IMR-90 (cell line): ENCODE data around the gene MAU2. TPM values are rescaled to one million over a fixed set of nuclear protein-coding genes. Genes with fewer than 3 reads are reported as not detected.

Experiments
- ATAC-seq: fragments of 200-7000 bp; cut with Tn5 transposase; 2 replicates; pipeline ENCODE4 v1.9.1; 2020; ENCODE audit warnings: low read depth, mild to moderate bottlenecking, moderate library complexity
- BruUV-seq: library from RNA; stranded (reverse); fragments of 400-500 nt; replicated peaks from 2 replicates; lab custom pipeline; 2021; lab: Mats Ljungman, UMichigan
- CTCF ChIA-PET: fragments of 300-600 bp; formaldehyde crosslinking; extraction: SDS; loops from one replicate; lab custom pipeline; 2021; ENCODE audit warnings: antibody characterized with exemption; lab: Yijun Ruan, JAX
- POLR2A ChIA-PET: fragments of 300-600 bp; sonication (Branson Sonifier 250); formaldehyde crosslinking; loops from one replicate; lab custom pipeline; 2022; ENCODE audit warnings: antibody characterized with exemption; ENCODE audit not compliant: unreplicated experiment; lab: Charles Lee
- DNase-seq: peaks from one replicate; pipeline ENCODE4 v3.0.0; 2013
- H2AFZ ChIP-seq: replicated peaks from 2 replicates; pipeline ENCODE3; 2013; ENCODE audit warnings: low read length, mild to moderate bottlenecking; ENCODE audit not compliant: poor library complexity
- H2AK5ac ChIP-seq: 2 replicates; pipeline ENCODE4 v1.6.1; 2013; ENCODE audit warnings: low read depth, low read length, inconsistent platforms
- H2AK9ac ChIP-seq: replicated peaks from 2 replicates; pipeline ENCODE3; 2013; ENCODE audit warnings: mild to moderate bottlenecking, low read depth, low read length, moderate library complexity; ENCODE audit not compliant: poor library complexity
- H2BK120ac ChIP-seq: 2 replicates; pipeline ENCODE4 v1.6.1; 2013; ENCODE audit warnings: low read depth, low read length, inconsistent platforms
- H2BK15ac ChIP-seq: 3 replicates; pipeline ENCODE4 v1.6.1; 2013; ENCODE audit warnings: low read depth, low read length, inconsistent platforms
- H2BK20ac ChIP-seq: 2 replicates; pipeline ENCODE4 v1.6.1; 2013; ENCODE audit warnings: low read depth, mild to moderate bottlenecking, inconsistent platforms, low read length, moderate library complexity
- H2BK5ac ChIP-seq: 2 replicates; pipeline ENCODE4 v1.6.1; 2013; ENCODE audit warnings: mild to moderate bottlenecking, low read depth, low read length, inconsistent platforms; ENCODE audit not compliant: poor library complexity, severe bottlenecking
- H3K14ac ChIP-seq: replicated peaks from 2 replicates; pipeline ENCODE4 v1.6.1; 2013; ENCODE audit warnings: low read depth, low read length, inconsistent platforms
- H3K18ac ChIP-seq: 2 replicates; pipeline ENCODE4 v1.6.1; 2013; ENCODE audit warnings: low read depth, low read length, control low read depth
- H3K23ac ChIP-seq: 2 replicates; pipeline ENCODE4 v1.6.1; 2013; ENCODE audit warnings: low read depth, low read length, inconsistent platforms
- H3K27ac ChIP-seq: 2 replicates; pipeline ENCODE4 v1.5.1; 2013; ENCODE audit warnings: mild to moderate bottlenecking, control low read depth, low read length; ENCODE audit not compliant: insufficient read depth
- H3K27me3 ChIP-seq: 2 replicates; pipeline ENCODE4 v1.6.1; 2013; ENCODE audit warnings: low read length; ENCODE audit not compliant: control insufficient read depth, insufficient read depth
- H3K36me3 ChIP-seq: 2 replicates; pipeline ENCODE4 v1.6.1; 2013; ENCODE audit warnings: low read length, mixed read lengths; ENCODE audit not compliant: control insufficient read depth, insufficient read depth
- H3K4ac ChIP-seq: 2 replicates; pipeline ENCODE4 v1.6.1; 2013; ENCODE audit warnings: low read depth, low read length, inconsistent platforms
- H3K4me1 ChIP-seq: 2 replicates; pipeline ENCODE4 v1.6.1; 2013; ENCODE audit warnings: low read length, mixed read lengths; ENCODE audit not compliant: control insufficient read depth, insufficient read depth
- H3K4me2 ChIP-seq: 2 replicates; pipeline ENCODE4 v1.6.1; 2013; ENCODE audit warnings: low read depth, mild to moderate bottlenecking, control low read depth, low read length, moderate library complexity
- H3K4me3 ChIP-seq: 2 replicates; pipeline ENCODE4 v1.5.1; 2013; ENCODE audit warnings: low read depth, mild to moderate bottlenecking, control low read depth, low read length, moderate library complexity; ENCODE audit not compliant: insufficient read depth
- H3K56ac ChIP-seq: 2 replicates; pipeline ENCODE4 v1.6.1; 2013; ENCODE audit warnings: low read length, inconsistent platforms; ENCODE audit not compliant: insufficient read depth; ENCODE audit errors: extremely low read depth
- H3K79me1 ChIP-seq, 2 experiments: 2 replicates each; pipeline ENCODE4 v1.6.1; 2013; ENCODE audit warnings: low read length in 2 of 2, inconsistent platforms in 1 of 2, low read depth in 1 of 2
- H3K9ac ChIP-seq: 2 replicates; pipeline ENCODE4 v1.6.1; 2013; ENCODE audit warnings: low read depth, low read length, control low read depth
- H3K9me1 ChIP-seq: 2 replicates; pipeline ENCODE4 v1.6.1; 2013; ENCODE audit warnings: low read length, inconsistent platforms; ENCODE audit not compliant: insufficient read depth
- H3K9me3 ChIP-seq: 2 replicates; pipeline ENCODE4 v1.6.1; 2013; ENCODE audit warnings: low read length; ENCODE audit not compliant: control insufficient read depth, insufficient read depth
- H4K20me1 ChIP-seq: 2 replicates; pipeline ENCODE4 v1.6.1; 2013; ENCODE audit warnings: low read length, inconsistent platforms; ENCODE audit not compliant: insufficient read depth
- H4K5ac ChIP-seq: 2 replicates; pipeline ENCODE4 v1.6.1; 2013; ENCODE audit warnings: mild to moderate bottlenecking, low read depth, low read length, control low read depth
- H4K8ac ChIP-seq, 2 experiments: 2 replicates each; pipeline ENCODE4 v1.6.1; 2013; ENCODE audit warnings: low read depth in 2 of 2, low read length in 2 of 2, control low read depth in 1 of 2, inconsistent platforms in 1 of 2
- H4K91ac ChIP-seq: 2 replicates; pipeline ENCODE4 v1.6.1; 2013; ENCODE audit warnings: low read depth, low read length, inconsistent platforms; ENCODE audit not compliant: insufficient read depth
- CEBPB ChIP-seq: IDR thresholded peaks from 2 replicates; pipeline ENCODE4 v1.6.1; 2012; ENCODE audit warnings: low read depth, low read length, improper control_type of control experiment
- CHD1 ChIP-seq: IDR thresholded peaks from 2 replicates; pipeline ENCODE4 v1.6.1; 2012; ENCODE audit warnings: low read depth, low read length, improper control_type of control experiment
- CTCF ChIP-seq: conservative IDR thresholded peaks from 2 replicates; pipeline ENCODE4 v1.5.1; 2012; ENCODE audit warnings: mild to moderate bottlenecking, low read depth, low read length, improper control_type of control experiment
- ELK1 ChIP-seq: fragments of 150-350 bp; IDR thresholded peaks from 2 replicates; pipeline ENCODE4 v1.6.1; 2016; ENCODE audit warnings: low read depth, mild to moderate bottlenecking, low read length, moderate library complexity, borderline replicate concordance
- FOS ChIP-seq: fragments of 150-350 bp; IDR thresholded peaks from 2 replicates; pipeline ENCODE4 v1.6.1; 2016; ENCODE audit warnings: low read depth, low read length
- MAFK ChIP-seq: IDR thresholded peaks from 2 replicates; pipeline ENCODE4 v1.6.1; 2012; ENCODE audit warnings: low read depth, low read length, improper control_type of control experiment
- MXI1 ChIP-seq: IDR thresholded peaks from 2 replicates; pipeline ENCODE4 v1.6.1; 2012; ENCODE audit warnings: low read depth, mild to moderate bottlenecking, low read length, moderate library complexity, borderline replicate concordance
- NFE2L2 ChIP-seq: fragments of 150-350 bp; IDR thresholded peaks from 2 replicates; pipeline ENCODE4 v1.6.1; 2016; ENCODE audit warnings: low read depth, mild to moderate bottlenecking, low read length
- POLR2A ChIP-seq: IDR thresholded peaks from 2 replicates; pipeline ENCODE4 v1.6.1; 2012; ENCODE audit warnings: mild to moderate bottlenecking, low read depth, low read length
- RAD21 ChIP-seq: IDR thresholded peaks from 2 replicates; pipeline ENCODE4 v1.6.1; 2012; ENCODE audit warnings: low read length, improper control_type of control experiment
- RFX5 ChIP-seq: IDR thresholded peaks from 2 replicates; pipeline ENCODE4 v1.8.0; 2012; ENCODE audit warnings: low read depth, mild to moderate bottlenecking, low read length, moderate library complexity
- SMC3 ChIP-seq: fragments of 150-350 bp; IDR thresholded peaks from 2 replicates; pipeline ENCODE4 v1.6.1; 2016; ENCODE audit warnings: low read depth, mild to moderate bottlenecking, antibody characterized with exemption, low read length, moderate library complexity
- WGBS, 2 experiments: methylation state at CpG; one replicate each; pipeline versions ENCODE4 v1.1.5 to v1.1.7; 2013; ENCODE audit warnings: missing lambda C conversion rate in 2 of 2; ENCODE audit not compliant: insufficient read length in 1 of 2; ENCODE audit errors: extremely low coverage in 2 of 2; 5-methylcytosine and 5-hydroxymethylcytosine counted together
- dilution Hi-C: fragments of 300-500 bp; cut with HindIII; formaldehyde crosslinking; loops from one replicate; pipeline ENCODE4 v1.14.3; 2018; ENCODE audit warnings: low sequenced_read_pairs; ENCODE audit not compliant: unreplicated experiment
- in situ Hi-C: fragments of 300-500 bp; cut with MboI; formaldehyde crosslinking; loops from 3 replicates; pipeline ENCODE4 v1.14.3; 2019; ENCODE audit warnings: low sequenced_read_pairs, inconsistent platforms, mixed read lengths
- intact Hi-C: fragments of 100-400 bp; cut with micrococcal nuclease; formaldehyde crosslinking; loops from 2 replicates; pipeline ENCODE4 v1.10.0; 2022
- polyA plus RNA-seq, 3 experiments: library from polyadenylated mRNA; depleted of rRNA; stranded (reverse); fragments of >200 nt; gene quantifications; 2 replicates each; pipeline ENCODE4 v1.2.3, GENCODE V29; 2012; ENCODE audit warnings: low replicate concordance in 1 of 3
- total RNA-seq: library from RNA; depleted of rRNA; stranded (reverse); fragments of >200 nt; gene quantifications from 2 replicates; pipeline ENCODE4 v1.2.3, GENCODE V29; 2012

The MAU2 gene
- total and polyA plus RNA-seq, 2 of the 4 experiments (the other 2 are of a cell fraction), result 24.6 to 31.1 TPM

- Histone ChIP-seq H2AK9ac (no peak overlapping the region), H3K9ac (no peak overlapping the region), H3K27ac (no peak overlapping the region), H4K8ac (peak overlapping the region in 1 of 2 experiments; percentile 7; a peak in 2 of 4 replicates), H4K5ac (peak overlapping the region; percentile 63), H3K36me3 (no peaks in the 10 kb centered on the region), H3K79me1 (peaks cover 30 to 68% of the 10 kb centered on the region in 2 experiments), H3K18ac (no peak overlapping the region), H3K56ac (no peak overlapping the region), H3K4me3 (no peak overlapping the region), H3K4ac (peak overlapping the region; percentile 19; the same call in 1 of the 2 replicates), H2AFZ (no peak overlapping the region), H3K27me3 (no peaks in the 10 kb centered on the region), H3K9me3 (no peaks in the 10 kb centered on the region), H2BK15ac (no peak overlapping the region), H3K4me1 (peaks cover 8% of the 10 kb centered on the region), H2BK120ac (no peak overlapping the region), H2BK20ac (no peak overlapping the region), H3K4me2 (0 out of 2 replicates have a peak overlapping the region, but pooled peaks have one; percentile 26), H4K91ac (no peak overlapping the region), H4K20me1 (no peaks in the 10 kb centered on the region), H3K14ac (0 out of 2 replicates have a peak overlapping the region, but pooled peaks have one; percentile 22), H2AK5ac (no peak overlapping the region), H3K23ac (peak overlapping the region; percentile 17; the same call in 1 of the 2 replicates), H2BK5ac (no peak overlapping the region), H3K9me1 (0 out of 2 replicates have a peak, but pooled peaks cover 3% of the 10 kb centered on the region)
- TF ChIP-seq CHD1 (no peak), MXI1 (no peak), FOS (no peak), MAFK (no peak), CTCF (no peak), CEBPB (no peak), SMC3 (no peak), RFX5 (no peak), ELK1 (no peak), NFE2L2 (no peak), RAD21 (no peak), POLR2A (no peak)
- in situ Hi-C loops, result loop anchor here (25.0 kb wide), 1 partner anchor 248 kb away; the partner anchor contains the start of genes GMIP and LPAR2
- intact Hi-C loops, result loop anchor here (5.0 kb wide), 1 partner anchor 98 kb away; no protein-coding TSS in a partner anchor
- no peak for ATAC-seq
- ChIA-PET POLR2A (no interaction called here), CTCF (no interaction called here)
- dilution Hi-C loops, result no loop called here
- BruUV-seq, result no TSS peak
- DNase-seq, result no peak
- 77% methylated on average over 5 of the region's 13 CpGs; no CpG with 5 or more reads in 1 of the 2 experiments for WGBS, 2 experiments
Observed at GRCh38 chr19:19388568-19389555, 68.2 kb downstream of the MAU2 start.
